NOMO-1 (cell line): ENCODE measurements around the gene PLXDC1.
A peak's percentile ranks its signal among the peaks of the same experiment; 100 is the strongest.

ENCODE experiments used
- DNase-seq, 2 experiments: peaks; one replicate each; lab custom pipeline; 2025; ENCODE audit not compliant: unreplicated experiment in 2 of 2; lab: John Stamatoyannopoulos, UW

PLXDC1 gene

GRCh38 chr17:39018267-39019134, 132.9 kb downstream of the PLXDC1 start:
- DNase-seq, result peak; percentile 71 to 93

- DNase-seq, result peak in 1 of 2 experiments; percentile 29
Measured at GRCh38 chr17:39016193-39017153, 135.0 kb downstream of the PLXDC1 start.

- no peak for DNase-seq
Measured at GRCh38 chr17:39015546-39015935, 135.9 kb downstream of the PLXDC1 start.

DNA sequence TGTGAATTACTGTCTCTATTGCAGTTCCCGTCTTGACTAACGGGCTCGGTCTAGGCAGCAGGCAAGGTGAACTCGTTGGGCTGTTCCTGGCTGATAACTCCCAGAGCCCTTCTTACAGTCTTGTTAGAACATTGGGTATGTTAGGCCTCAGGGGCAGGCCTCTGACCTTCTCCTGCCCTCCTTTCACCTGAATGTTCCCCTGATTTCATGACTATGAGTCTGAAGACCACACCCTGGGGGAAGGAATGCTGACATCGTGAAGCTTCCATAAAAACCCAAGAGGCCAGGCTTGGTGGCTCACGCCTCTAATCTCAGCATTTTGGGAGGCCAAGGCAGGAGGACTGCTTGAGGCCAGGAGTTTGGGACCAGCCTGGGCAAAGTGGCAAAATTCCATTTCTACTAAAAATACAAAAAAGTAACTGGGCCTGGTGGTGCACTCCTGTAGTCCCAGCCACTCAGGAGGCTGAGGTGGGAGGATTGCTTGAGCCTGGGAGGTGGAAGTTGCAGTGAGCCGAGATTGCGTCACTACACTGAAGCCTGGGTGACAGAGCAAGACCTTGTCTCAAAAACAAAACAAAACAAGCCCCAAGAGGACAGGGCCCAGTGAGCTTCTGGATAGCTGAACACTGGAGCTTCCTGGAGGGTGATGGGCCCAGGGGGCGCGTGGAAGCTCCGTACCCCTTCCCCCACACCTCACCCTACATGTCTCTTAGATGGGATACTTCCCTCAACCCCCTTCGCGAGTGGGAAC, 136.5 kb downstream of the PLXDC1 start:
- DNase-seq, result peak; percentile 15 to 35

GRCh38 chr17:39014044-39014794, 137.2 kb downstream of the PLXDC1 start:
- no peak for DNase-seq
